ENCODE data around the gene AURKAIP1.
A peak's percentile ranks its signal among the peaks of the same experiment; 100 is the strongest.

AURKAIP1 gene

GRCh38 chr1:1331068-1331965 lies 43.7 kb downstream of the AURKAIP1 start, which contains the start of gene TAS1R3:
TAS1R3 (plus strand) TSS chr1:1331280; CDS start chr1:1331346, 66 bp downstream.
- no peak for DNase-seq

GRCh38 chr1:1330366-1331067 lies 44.5 kb downstream of the AURKAIP1 start:
- DNase-seq, result no peak

- DNase-seq, result no peak
Measured at GRCh38 chr1:1329304-1330210, 45.5 kb downstream of the AURKAIP1 start.

GRCh38 chr1:1328254-1328653 lies 46.8 kb downstream of the AURKAIP1 start:
- DNase-seq, result no peak

GRCh38 chr1:1327291-1327690 lies 47.7 kb downstream of the AURKAIP1 start:
- no peak for DNase-seq

- DNase-seq, result no peak
Measured at GRCh38 chr1:1326075-1326605, 48.9 kb downstream of the AURKAIP1 start.

GRCh38 chr1:1325288-1326074 lies 49.5 kb downstream of the AURKAIP1 start:
- no peak for DNase-seq

GRCh38 chr1:1324524-1325287 lies 50.3 kb downstream of the AURKAIP1 start, which contains the start of the genes CPTP and INTS11:
CPTP (plus strand) TSS chr1:1324802; CDS start chr1:1326911, 2,109 bp downstream.
INTS11 (minus strand) TSS chr1:1324660; CDS start chr1:1324608, 52 bp downstream.
- DNase-seq, result peak; percentile 94

- no peak for DNase-seq
Measured at GRCh38 chr1:1324084-1324523, 50.9 kb downstream of the AURKAIP1 start.

All from activated naive CD4-positive, alpha-beta T cell treated with Interleukin-2 at 50 U/mL for 16 hours (primary cell).